K562 (cell line): ENCODE measurements around the gene SLC25A1. TPM values are rescaled to one million over a fixed set of nuclear protein-coding genes. Genes with fewer than 3 reads are reported as not detected.

ENCODE experiments used
- ATAC-seq: fragments of 200-7000 bp; cut with Tn5 transposase; 3 replicates; pipeline ENCODE4 v1.9.1; 2020; ENCODE audit warnings: moderate library complexity
- BruUV-seq: library from RNA; stranded (reverse); fragments of 400-500 nt; replicated peaks from 2 replicates; lab custom pipeline; 2021; lab: Mats Ljungman, UMichigan
- CTCF ChIA-PET: fragments of 300-600 bp; formaldehyde crosslinking; extraction: SDS; loops from one replicate; lab custom pipeline; 2021; ENCODE audit warnings: low intra/inter-chr PET ratio; lab: Yijun Ruan, JAX
- POLR2A ChIA-PET: fragments of 300-600, 350-650 bp; sonication (Branson Sonifier 250); formaldehyde crosslinking; extraction: SDS; loops from one replicate; lab custom pipeline; 2021; ENCODE audit warnings: antibody characterized with exemption, inconsistent platforms; lab: Yijun Ruan, JAX
- DNase-seq, 4 experiments: peaks; one replicate each; pipeline versions ENCODE4 v3.0.0 to v3.0.0-alpha.2; 2011 to 2018; ENCODE audit warnings: low spot score in 3 of 4, mixed read lengths in 3 of 4; ENCODE audit errors: extremely low read depth in 1 of 4
- FAIRE-seq: peaks from 2 replicates; lab custom pipeline; 2011; peaks lifted over from hg19 to GRCh38; lab: Jason Lieb, UNC
- H2AFZ ChIP-seq: 2 replicates; pipeline ENCODE4 v1.6.0; 2011; ENCODE audit warnings: low read depth, low read length, control low read depth, inconsistent platforms
- H3K27ac ChIP-seq: fragments of 200-600 bp; 3 replicates; pipeline ENCODE4 v1.8.0; 2011; ENCODE audit warnings: low read depth, mild to moderate bottlenecking, control low read depth, inconsistent platforms, low read length, moderate library complexity, mixed read lengths; ENCODE audit errors: extremely low read depth
- H3K27me3 ChIP-seq, 2 experiments: fragments of 300-600 bp in 1 of 2; 2 replicates in 1 of 2; 3 replicates in 1 of 2; pipeline versions ENCODE4 v1.6.0 to v1.8.0; 2011; ENCODE audit warnings: inconsistent platforms in 2 of 2, low read length in 2 of 2, mild to moderate bottlenecking in 1 of 2, mixed read lengths in 1 of 2, moderate library complexity in 1 of 2; ENCODE audit not compliant: control insufficient read depth in 2 of 2, insufficient read depth in 2 of 2
- H3K36me3 ChIP-seq: fragments of 300-600 bp; 3 replicates; pipeline ENCODE4 v1.8.0; 2011; ENCODE audit warnings: mild to moderate bottlenecking, low read length, inconsistent platforms; ENCODE audit not compliant: control insufficient read depth, insufficient read depth
- H3K4me1 ChIP-seq, 2 experiments: fragments of 200-600 bp in 1 of 2; replicated peaks in 1 of 2; 2 replicates in 1 of 2; 3 replicates in 1 of 2; pipeline versions ENCODE4 v1.5.1 to v1.8.0; 2011; ENCODE audit warnings: inconsistent platforms in 2 of 2, low read length in 2 of 2, mild to moderate bottlenecking in 1 of 2, mixed read lengths in 1 of 2, moderate library complexity in 1 of 2; ENCODE audit not compliant: control insufficient read depth in 2 of 2, insufficient read depth in 2 of 2
- H3K4me2 ChIP-seq: 2 replicates; pipeline ENCODE4 v1.6.1; 2011; ENCODE audit warnings: low read length, control low read depth, inconsistent platforms, mixed read lengths; ENCODE audit not compliant: insufficient read depth
- H3K4me3 ChIP-seq: fragments of 200-600 bp; sonication (generic), shearing (Covaris generic); 2 replicates; pipeline ENCODE4 v1.5.1; 2016; ENCODE audit warnings: control low read depth, inconsistent platforms
- H3K79me2 ChIP-seq: fragments of 200-600 bp; 3 replicates; pipeline ENCODE4 v1.8.0; 2011; ENCODE audit warnings: low read length, inconsistent platforms; ENCODE audit not compliant: control insufficient read depth, insufficient read depth
- H3K9ac ChIP-seq, 2 experiments: 2 replicates each; pipeline versions ENCODE4 v1.6.0 to v1.6.1; 2011; ENCODE audit warnings: low read depth in 2 of 2, low read length in 2 of 2, control low read depth in 1 of 2, inconsistent platforms in 1 of 2, mild to moderate bottlenecking in 1 of 2, mixed read lengths in 1 of 2; ENCODE audit not compliant: insufficient read depth in 1 of 2
- H3K9me1 ChIP-seq: one replicate; pipeline ENCODE4 v1.6.0; 2011; ENCODE audit warnings: inconsistent platforms, mild to moderate bottlenecking, low read length, moderate library complexity; ENCODE audit not compliant: control insufficient read depth, insufficient read depth
- H3K9me3 ChIP-seq: replicated peaks from 2 replicates; pipeline ENCODE4 v1.5.1; 2011; ENCODE audit warnings: low read depth, low read length, inconsistent platforms; ENCODE audit not compliant: control insufficient read depth, insufficient read depth
- H4K20me1 ChIP-seq: replicated peaks from 2 replicates; pipeline ENCODE4 v1.6.1; 2011; ENCODE audit warnings: low read length, inconsistent platforms, mixed read lengths; ENCODE audit not compliant: control insufficient read depth, insufficient read depth
- CBX3 ChIP-seq, 2 experiments: IDR thresholded peaks; 1 replicate in 1 of 2; 2 replicates in 1 of 2; pipeline ENCODE4 v1.6.1; 2012; ENCODE audit warnings: inconsistent platforms in 2 of 2, low read length in 2 of 2, borderline replicate concordance in 1 of 2, control low read depth in 1 of 2
- HDAC3 ChIP-seq: fragments of 450-650 bp; IDR thresholded peaks from 2 replicates; pipeline ENCODE4 v1.6.1; 2018; ENCODE audit warnings: borderline replicate concordance, mild to moderate bottlenecking, moderate library complexity; ENCODE audit not compliant: partially characterized antibody
- HNRNPUL1 ChIP-seq: fragments of 200-400 bp; formaldehyde crosslinking; IDR thresholded peaks from 2 replicates; pipeline ENCODE4 v1.6.1; 2017; ENCODE audit warnings: low read length
- LARP7 ChIP-seq: fragments of 450-650 bp; IDR thresholded peaks from 2 replicates; pipeline ENCODE4 v1.6.1; 2016
- MECOM ChIP-seq: fragments of 250-450 bp; sonication (Bioruptor Pico); IDR thresholded peaks from 2 replicates; pipeline ENCODE4 v1.8.0; 2022; ENCODE audit warnings: inconsistent platforms
- NFXL1 ChIP-seq: fragments of 450-650 bp; formaldehyde crosslinking; IDR thresholded peaks from 2 replicates; pipeline ENCODE4 v1.4.0; 2021; ENCODE audit warnings: mild to moderate bottlenecking
- NR2C2 ChIP-seq, 2 experiments: fragments of 200-800 bp in 1 of 2; sonication (Bioruptor generic) in 1 of 2; sonication (generic) in 1 of 2; formaldehyde crosslinking in 1 of 2; IDR thresholded peaks; 2 replicates each; pipeline versions ENCODE4 v1.6.1 to v1.8.0; 2016 to 2022; ENCODE audit warnings: mild to moderate bottlenecking in 1 of 2, missing compliant biosample characterization in 1 of 2, missing genetic modification characterization in 1 of 2, missing genetic modification reagents in 1 of 2
- PRPF4 ChIP-seq: fragments of 200-400 bp; formaldehyde crosslinking; IDR thresholded peaks from one replicate; pipeline ENCODE4 v1.6.1; 2017; ENCODE audit warnings: low read length, low read depth, mild to moderate bottlenecking; ENCODE audit not compliant: insufficient read depth, poor library complexity, severe bottlenecking
- TAL1 ChIP-seq: fragments of 450-650 bp; IDR thresholded peaks from 2 replicates; pipeline ENCODE4 v1.6.1; 2016; ENCODE audit warnings: mild to moderate bottlenecking
- TCF7L2 ChIP-seq: fragments of 150-350 bp; IDR thresholded peaks from 2 replicates; pipeline ENCODE4 v1.6.1; 2016; ENCODE audit warnings: low read depth, mild to moderate bottlenecking, low read length, moderate library complexity
- ZNF24 ChIP-seq: fragments of 450-650 bp; IDR thresholded peaks from 2 replicates; pipeline ENCODE4 v1.6.1; 2016
- ZNF696 ChIP-seq: fragments of 250-450 bp; sonication (Bioruptor Pico); conservative IDR thresholded peaks from 2 replicates; pipeline ENCODE4 v1.4.0; 2020; ENCODE audit warnings: mild to moderate bottlenecking, moderate library complexity
- ZNF707 ChIP-seq: fragments of 250-450 bp; sonication (Bioruptor Pico); conservative IDR thresholded peaks from 2 replicates; pipeline ENCODE4 v1.8.0; 2022; ENCODE audit warnings: inconsistent platforms, mild to moderate bottlenecking, moderate library complexity
- WGBS: fragments of 100-300 bp; shearing (Covaris generic); methylation state at CpG from one replicate; pipeline ENCODE4 v1.1.6; 2016; ENCODE audit warnings: low coverage, mixed read lengths; ENCODE audit not compliant: insufficient coverage; ENCODE audit errors: missing lambda C conversion rate; 5-methylcytosine and 5-hydroxymethylcytosine counted together
- in situ Hi-C: fragments of 300-500 bp; cut with MboI; formaldehyde crosslinking; loops from 4 replicates; pipeline ENCODE4 v1.15.0; 2018; ENCODE audit warnings: inconsistent platforms, mixed read lengths
- intact Hi-C: fragments of 100-400 bp; cut with micrococcal nuclease; formaldehyde crosslinking; loops from 2 replicates; pipeline ENCODE4 v1.14.2; 2022
- polyA plus RNA-seq, 8 experiments: library from polyadenylated mRNA; depleted of rRNA in 4 of 8; stranded (reverse) in 5 of 8; unstranded in 3 of 8; fragments of >200 nt; fragmentation: Nextera tagmentation in 2 of 8; fragmentation: Illumina TruSeq in 1 of 8; extraction: Ambion mirVana in 2 of 8; extraction: Trizol in 1 of 8; gene quantifications; 2 replicates each; pipeline versions ENCODE4 v1.2.1 to v1.2.3, GENCODE V29; 2011 to 2014; ENCODE audit warnings: inconsistent platforms in 1 of 8, missing spikeins in 1 of 8
- total RNA-seq, 7 experiments: library from RNA; depleted of rRNA in 6 of 7; stranded (reverse); fragments of >200 nt in 6 of 7; fragmentation: Illumina TruSeq in 2 of 7; extraction: Trizol in 2 of 7; gene quantifications; 2 replicates each; pipeline versions ENCODE4 v1.2.1 to v1.2.3, GENCODE V29; 2011 to 2021; ENCODE audit warnings: low replicate concordance in 1 of 7
- TF ChIP-seq, protein P1 (sequence below): fragments of 250-450 bp; sonication (Bioruptor Pico); IDR thresholded peaks from 2 replicates; pipeline ENCODE4 v1.8.0; 2022; ENCODE audit warnings: inconsistent platforms
- TF ChIP-seq, protein P2 (sequence below): sonication (generic); formaldehyde crosslinking; IDR thresholded peaks from 2 replicates; pipeline ENCODE4 v1.9.0; 2022; ENCODE audit warnings: mild to moderate bottlenecking, missing genetic modification reagents
- TF ChIP-seq, protein P3 (sequence below), 2 experiments: fragments of 200-800 bp in 1 of 2; sonication (Bioruptor generic) in 1 of 2; sonication (generic) in 1 of 2; formaldehyde crosslinking in 1 of 2; IDR thresholded peaks in 1 of 2; conservative IDR thresholded peaks in 1 of 2; 2 replicates each; pipeline versions ENCODE4 v1.5.0 to v1.6.1; 2016 to 2020; ENCODE audit warnings: missing compliant biosample characterization in 1 of 2, missing genetic modification characterization in 1 of 2, missing genetic modification reagents in 1 of 2
- TF ChIP-seq, protein P4 (sequence below): sonication (generic); formaldehyde crosslinking; IDR thresholded peaks from 2 replicates; pipeline ENCODE4 v1.5.0; 2020; ENCODE audit warnings: missing genetic modification reagents

The SLC25A1 gene
- total and polyA plus RNA-seq, 9 of the 15 experiments (the other 6 are each of a cell fraction or from before 2014, with no cell fraction given): 11.0 to 408 (median 110) TPM

DNA sequence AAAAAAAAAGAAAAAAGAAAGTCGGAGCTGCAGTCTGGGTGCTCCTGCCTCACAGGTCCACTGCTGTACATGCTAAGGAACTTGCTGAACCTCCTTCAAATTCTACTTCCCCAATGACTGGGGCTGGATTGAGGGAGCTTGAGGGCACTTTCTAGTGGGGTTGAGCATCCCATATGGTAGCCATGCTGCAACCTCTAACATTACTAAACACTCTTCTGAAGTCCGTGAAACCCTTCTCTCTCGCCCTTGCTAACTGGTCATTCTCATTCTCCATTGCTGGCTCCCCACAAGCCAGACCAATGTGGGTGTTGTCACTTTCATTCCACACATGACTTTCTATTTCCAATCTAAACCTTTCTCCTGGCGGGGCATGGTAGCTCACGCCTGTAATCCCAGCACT lies 35.3 kb downstream of the SLC25A1 start (continued):
- no peak for TF ChIP-seq ZNF707 (CRISPR knock-in tag)
- TF ChIP-seq LARP7: 0 out of 2 replicates have a peak, but pooled peaks have one; percentile 34

DNA sequence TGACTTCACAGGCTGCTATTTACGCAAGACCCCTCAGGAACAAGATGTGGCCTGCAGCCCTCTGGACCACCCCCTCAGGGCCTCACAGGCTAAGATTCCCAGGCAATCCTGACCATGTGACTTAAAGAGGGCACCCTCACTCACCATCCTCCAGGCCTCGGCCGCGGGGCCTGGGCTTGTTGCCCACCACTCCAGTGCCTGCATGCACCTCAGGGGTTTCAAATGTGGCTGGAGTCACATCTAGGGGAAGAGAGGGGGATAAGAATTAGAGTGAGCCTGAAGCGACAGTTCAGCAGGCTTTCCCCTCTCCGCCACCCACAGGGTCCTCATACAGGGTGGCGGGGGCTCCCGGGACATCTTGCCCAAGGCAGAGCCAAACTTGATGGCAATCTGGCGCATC lies 36.1 kb downstream of the SLC25A1 start:
- Histone ChIP-seq H3K27ac (no peak overlapping the region), H2AFZ (no peak overlapping the region), H3K4me1 (peaks cover 4 to 22% of the 10 kb centered on the region in 2 experiments; a peak in 4 of 5 replicates), H3K9ac (peak overlapping the region in 1 of 2 experiments; percentile 3; a peak in 2 of 4 replicates), H3K4me2 (no peak overlapping the region), H3K79me2 (peaks cover 15% of the 10 kb centered on the region), H3K9me1 (peaks cover 8% of the 10 kb centered on the region), H3K9me3 (no peaks in the 10 kb centered on the region), H3K4me3 (no peak overlapping the region), H3K36me3 (peaks cover 55% of the 10 kb centered on the region), H3K27me3 (peaks cover 2 to 10% of the 10 kb centered on the region in 2 experiments; a peak in 3 of 5 replicates), H4K20me1 (0 out of 2 replicates have a peak, but pooled peaks cover under 1% of the 10 kb centered on the region)
- BruUV-seq: no TSS peak
- ChIA-PET CTCF (no interaction called here), POLR2A (interaction anchor here (0.6 to 6.1 kb wide), 4 partner anchors 14 to 1352 kb away, joined by 3 to 54 read pairs (median 4); no protein-coding TSS in a partner anchor)
- FAIRE-seq (no peak), ATAC-seq (no peak), DNase-seq (no peak)
- 94% methylated on average over 9 of the region's 9 CpGs for WGBS
- intact Hi-C loops (no loop called here), in situ Hi-C loops (no loop called here)
- TF ChIP-seq, protein P1, sequence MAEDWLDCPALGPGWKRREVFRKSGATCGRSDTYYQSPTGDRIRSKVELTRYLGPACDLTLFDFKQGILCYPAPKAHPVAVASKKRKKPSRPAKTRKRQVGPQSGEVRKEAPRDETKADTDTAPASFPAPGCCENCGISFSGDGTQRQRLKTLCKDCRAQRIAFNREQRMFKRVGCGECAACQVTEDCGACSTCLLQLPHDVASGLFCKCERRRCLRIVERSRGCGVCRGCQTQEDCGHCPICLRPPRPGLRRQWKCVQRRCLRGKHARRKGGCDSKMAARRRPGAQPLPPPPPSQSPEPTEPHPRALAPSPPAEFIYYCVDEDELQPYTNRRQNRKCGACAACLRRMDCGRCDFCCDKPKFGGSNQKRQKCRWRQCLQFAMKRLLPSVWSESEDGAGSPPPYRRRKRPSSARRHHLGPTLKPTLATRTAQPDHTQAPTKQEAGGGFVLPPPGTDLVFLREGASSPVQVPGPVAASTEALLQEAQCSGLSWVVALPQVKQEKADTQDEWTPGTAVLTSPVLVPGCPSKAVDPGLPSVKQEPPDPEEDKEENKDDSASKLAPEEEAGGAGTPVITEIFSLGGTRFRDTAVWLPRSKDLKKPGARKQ: no peak
- TF ChIP-seq ZNF24 (no peak), ZNF696 (CRISPR knock-in tag) (no peak), ZNF707 (CRISPR knock-in tag) (no peak), CBX3 (IDR thresholded peaks at IDR 0.05; ENCODE audit: borderline replicate concordance in 1 of 2, low read length in 2 of 2) (no peak), MECOM (CRISPR knock-in tag) (no peak), TAL1 (no peak), HNRNPUL1 (no peak), NFXL1 (CRISPR knock-in tag) (no peak), HDAC3 (no peak), PRPF4 (no peak), NR2C2 (CRISPR knock-in tag; IDR thresholded peaks at IDR 0.05) (0 out of 2 replicates have a peak, but pooled peaks have one; percentile 78), NR2C2 (tag; IDR thresholded peaks at IDR 0.05) (no peak), TCF7L2 (no peak)
- TF ChIP-seq, protein P2, sequence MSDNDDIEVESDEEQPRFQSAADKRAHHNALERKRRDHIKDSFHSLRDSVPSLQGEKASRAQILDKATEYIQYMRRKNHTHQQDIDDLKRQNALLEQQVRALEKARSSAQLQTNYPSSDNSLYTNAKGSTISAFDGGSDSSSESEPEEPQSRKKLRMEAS (CRISPR knock-in tag): no peak
- TF ChIP-seq, protein P3, sequence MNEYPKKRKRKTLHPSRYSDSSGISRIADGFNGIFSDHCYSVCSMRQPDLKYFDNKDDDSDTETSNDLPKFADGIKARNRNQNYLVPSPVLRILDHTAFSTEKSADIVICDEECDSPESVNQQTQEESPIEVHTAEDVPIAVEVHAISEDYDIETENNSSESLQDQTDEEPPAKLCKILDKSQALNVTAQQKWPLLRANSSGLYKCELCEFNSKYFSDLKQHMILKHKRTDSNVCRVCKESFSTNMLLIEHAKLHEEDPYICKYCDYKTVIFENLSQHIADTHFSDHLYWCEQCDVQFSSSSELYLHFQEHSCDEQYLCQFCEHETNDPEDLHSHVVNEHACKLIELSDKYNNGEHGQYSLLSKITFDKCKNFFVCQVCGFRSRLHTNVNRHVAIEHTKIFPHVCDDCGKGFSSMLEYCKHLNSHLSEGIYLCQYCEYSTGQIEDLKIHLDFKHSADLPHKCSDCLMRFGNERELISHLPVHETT (CRISPR knock-in tag; conservative IDR thresholded peaks at IDR 0.05 in 1 of 2, IDR thresholded peaks at IDR 0.05 in 1 of 2): no peak
- TF ChIP-seq, protein P4, sequence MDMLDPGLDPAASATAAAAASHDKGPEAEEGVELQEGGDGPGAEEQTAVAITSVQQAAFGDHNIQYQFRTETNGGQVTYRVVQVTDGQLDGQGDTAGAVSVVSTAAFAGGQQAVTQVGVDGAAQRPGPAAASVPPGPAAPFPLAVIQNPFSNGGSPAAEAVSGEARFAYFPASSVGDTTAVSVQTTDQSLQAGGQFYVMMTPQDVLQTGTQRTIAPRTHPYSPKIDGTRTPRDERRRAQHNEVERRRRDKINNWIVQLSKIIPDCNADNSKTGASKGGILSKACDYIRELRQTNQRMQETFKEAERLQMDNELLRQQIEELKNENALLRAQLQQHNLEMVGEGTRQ (CRISPR knock-in tag): 0 out of 2 replicates have a peak, but pooled peaks have one; percentile 1
